Measurements from ENCODE around the gene SMARCC2. TPM values are rescaled to one million over a fixed set of nuclear protein-coding genes. Genes with fewer than 3 reads are reported as not detected.

The SMARCC2 gene
- total and polyA plus RNA-seq, 2 of the 13 experiments (the other 11 are each of a cell fraction or from before 2014, with no cell fraction given), result 21.3 to 24.1 TPM

DNA sequence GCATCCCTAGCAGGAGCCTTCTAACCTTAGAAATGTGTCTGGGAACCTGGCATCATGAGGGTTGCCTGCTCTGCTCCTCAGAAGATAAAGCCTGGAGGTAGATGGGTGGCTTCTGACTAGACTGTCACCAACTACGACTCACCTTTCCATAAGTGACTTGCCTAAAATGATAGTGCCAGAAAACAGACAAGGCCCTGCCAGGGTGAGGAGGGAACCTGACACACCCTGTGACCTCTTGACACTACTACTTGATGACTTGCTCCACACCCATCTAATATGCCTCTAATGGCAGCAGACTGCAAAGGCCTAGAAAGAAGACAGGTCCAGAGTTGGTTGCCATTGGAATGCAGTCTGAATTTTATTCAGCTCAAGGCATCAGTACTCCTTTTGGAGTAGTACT lies 23.1 kb upstream of the SMARCC2 start (continued):
- TF ChIP-seq SMYD3 (CRISPR knock-in tag; IDR thresholded peaks at IDR 0.05), result no peak
- TF ChIP-seq, protein P1, sequence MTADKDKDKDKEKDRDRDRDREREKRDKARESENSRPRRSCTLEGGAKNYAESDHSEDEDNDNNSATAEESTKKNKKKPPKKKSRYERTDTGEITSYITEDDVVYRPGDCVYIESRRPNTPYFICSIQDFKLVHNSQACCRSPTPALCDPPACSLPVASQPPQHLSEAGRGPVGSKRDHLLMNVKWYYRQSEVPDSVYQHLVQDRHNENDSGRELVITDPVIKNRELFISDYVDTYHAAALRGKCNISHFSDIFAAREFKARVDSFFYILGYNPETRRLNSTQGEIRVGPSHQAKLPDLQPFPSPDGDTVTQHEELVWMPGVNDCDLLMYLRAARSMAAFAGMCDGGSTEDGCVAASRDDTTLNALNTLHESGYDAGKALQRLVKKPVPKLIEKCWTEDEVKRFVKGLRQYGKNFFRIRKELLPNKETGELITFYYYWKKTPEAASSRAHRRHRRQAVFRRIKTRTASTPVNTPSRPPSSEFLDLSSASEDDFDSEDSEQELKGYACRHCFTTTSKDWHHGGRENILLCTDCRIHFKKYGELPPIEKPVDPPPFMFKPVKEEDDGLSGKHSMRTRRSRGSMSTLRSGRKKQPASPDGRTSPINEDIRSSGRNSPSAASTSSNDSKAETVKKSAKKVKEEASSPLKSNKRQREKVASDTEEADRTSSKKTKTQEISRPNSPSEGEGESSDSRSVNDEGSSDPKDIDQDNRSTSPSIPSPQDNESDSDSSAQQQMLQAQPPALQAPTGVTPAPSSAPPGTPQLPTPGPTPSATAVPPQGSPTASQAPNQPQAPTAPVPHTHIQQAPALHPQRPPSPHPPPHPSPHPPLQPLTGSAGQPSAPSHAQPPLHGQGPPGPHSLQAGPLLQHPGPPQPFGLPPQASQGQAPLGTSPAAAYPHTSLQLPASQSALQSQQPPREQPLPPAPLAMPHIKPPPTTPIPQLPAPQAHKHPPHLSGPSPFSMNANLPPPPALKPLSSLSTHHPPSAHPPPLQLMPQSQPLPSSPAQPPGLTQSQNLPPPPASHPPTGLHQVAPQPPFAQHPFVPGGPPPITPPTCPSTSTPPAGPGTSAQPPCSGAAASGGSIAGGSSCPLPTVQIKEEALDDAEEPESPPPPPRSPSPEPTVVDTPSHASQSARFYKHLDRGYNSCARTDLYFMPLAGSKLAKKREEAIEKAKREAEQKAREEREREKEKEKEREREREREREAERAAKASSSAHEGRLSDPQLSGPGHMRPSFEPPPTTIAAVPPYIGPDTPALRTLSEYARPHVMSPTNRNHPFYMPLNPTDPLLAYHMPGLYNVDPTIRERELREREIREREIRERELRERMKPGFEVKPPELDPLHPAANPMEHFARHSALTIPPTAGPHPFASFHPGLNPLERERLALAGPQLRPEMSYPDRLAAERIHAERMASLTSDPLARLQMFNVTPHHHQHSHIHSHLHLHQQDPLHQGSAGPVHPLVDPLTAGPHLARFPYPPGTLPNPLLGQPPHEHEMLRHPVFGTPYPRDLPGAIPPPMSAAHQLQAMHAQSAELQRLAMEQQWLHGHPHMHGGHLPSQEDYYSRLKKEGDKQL (CRISPR knock-in tag; IDR thresholded peaks at IDR 0.05; ENCODE audit: low read depth), result no peak
- TF ChIP-seq, protein P2, sequence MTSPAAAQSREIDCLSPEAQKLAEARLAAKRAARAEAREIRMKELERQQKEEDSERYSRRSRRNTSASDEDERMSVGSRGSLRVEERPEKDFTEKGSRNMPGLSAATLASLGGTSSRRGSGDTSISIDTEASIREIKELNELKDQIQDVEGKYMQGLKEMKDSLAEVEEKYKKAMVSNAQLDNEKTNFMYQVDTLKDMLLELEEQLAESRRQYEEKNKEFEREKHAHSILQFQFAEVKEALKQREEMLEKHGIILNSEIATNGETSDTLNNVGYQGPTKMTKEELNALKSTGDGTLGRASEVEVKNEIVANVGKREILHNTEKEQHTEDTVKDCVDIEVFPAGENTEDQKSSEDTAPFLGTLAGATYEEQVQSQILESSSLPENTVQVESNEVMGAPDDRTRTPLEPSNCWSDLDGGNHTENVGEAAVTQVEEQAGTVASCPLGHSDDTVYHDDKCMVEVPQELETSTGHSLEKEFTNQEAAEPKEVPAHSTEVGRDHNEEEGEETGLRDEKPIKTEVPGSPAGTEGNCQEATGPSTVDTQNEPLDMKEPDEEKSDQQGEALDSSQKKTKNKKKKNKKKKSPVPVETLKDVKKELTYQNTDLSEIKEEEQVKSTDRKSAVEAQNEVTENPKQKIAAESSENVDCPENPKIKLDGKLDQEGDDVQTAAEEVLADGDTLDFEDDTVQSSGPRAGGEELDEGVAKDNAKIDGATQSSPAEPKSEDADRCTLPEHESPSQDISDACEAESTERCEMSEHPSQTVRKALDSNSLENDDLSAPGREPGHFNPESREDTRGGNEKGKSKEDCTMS (CRISPR knock-in tag; conservative IDR thresholded peaks at IDR 0.05), result no peak

DNA sequence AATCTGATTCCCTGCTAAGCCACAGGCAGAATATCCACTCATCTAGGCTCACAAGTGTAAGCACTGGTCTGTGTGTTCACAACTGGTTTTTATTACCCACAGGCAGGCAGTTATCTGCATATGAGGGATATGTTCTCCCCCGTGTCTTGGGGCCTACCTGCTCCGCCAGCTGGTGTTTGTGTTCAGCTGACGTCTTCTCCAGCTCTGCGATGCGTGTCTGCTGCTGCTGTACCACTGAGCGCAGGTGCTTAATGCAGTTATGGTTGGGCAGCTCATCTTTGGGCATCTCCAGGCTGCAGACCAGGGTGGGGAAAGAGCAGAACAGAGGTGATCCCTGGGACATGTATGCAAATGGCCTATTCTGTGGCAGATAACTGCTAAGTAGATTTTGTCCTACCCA lies 18.7 kb upstream of the SMARCC2 start:
- DNase-seq (ENCODE audit: low spot score), result no peak
- WGBS (ENCODE audit: low lambda C conversion rate), result 100% methylated on average over 5 of the region's 6 CpGs
- Histone ChIP-seq H3K4me2 (ENCODE audit: low read depth, low read length) (no peak overlapping the region), H3K27me3 (ENCODE audit: control insufficient read depth in 1 of 2, insufficient read depth in 2 of 2, low read length in 2 of 2) (no peaks in the 10 kb centered on the region), H3K4me3 (replicated peaks in 1 of 3; ENCODE audit: insufficient read depth in 1 of 3, low read depth in 2 of 3, low read length in 3 of 3) (no peak overlapping the region), H4K20me1 (ENCODE audit: insufficient read depth, low read length) (no peaks in the 10 kb centered on the region), H3K9ac (ENCODE audit: insufficient read depth, low read depth, low read length) (no peak overlapping the region), H2AFZ (ENCODE audit: low read length) (no peak overlapping the region), H3K27ac (ENCODE audit: extremely low read length, insufficient read depth, low read length) (no peak overlapping the region), H3K9me3 (ENCODE audit: low read length) (no peaks in the 10 kb centered on the region), H3K4me1 (ENCODE audit: insufficient read depth, low read length) (no peaks in the 10 kb centered on the region), H3K79me2 (ENCODE audit: insufficient read depth, low read length) (no peaks in the 10 kb centered on the region), H3K36me3 (replicated peaks in 1 of 2; ENCODE audit: control insufficient read depth in 1 of 2, insufficient read depth in 2 of 2, low read length in 2 of 2) (peaks cover 25 to 64% of the 10 kb centered on the region in 2 experiments)
- ATAC-seq, result no peak
- intact Hi-C loops (cut with micrococcal nuclease; ENCODE audit: unreplicated experiment), result no loop called here
- CTCF ChIA-PET (ENCODE audit: low intra/inter-chr PET ratio, low total read pairs), result interaction anchor here (0.8 kb wide), 1 partner anchor 15 kb away, joined by 4 read pairs; no protein-coding TSS in a partner anchor
- POLR2A ChIA-PET, result interaction anchor here (1.9 to 3.6 kb wide), 2 partner anchors 14 to 23 kb away, joined by 8 to 34 read pairs; partner anchors contain the start of gene RNF41
- BruUV-seq (replicated peaks), result no TSS peak
- FAIRE-seq, result no peak
- in situ Hi-C loops (cut with HindIII; ENCODE audit: extremely low pct_ligation_motif_present, low pct_unique_long_range_greater_than_20kb), result no loop called here
- TF ChIP-seq ZNF792 (CRISPR knock-in tag; IDR thresholded peaks at IDR 0.05) (no peak), XRCC5 (optimal IDR thresholded peaks at IDR 0.05; ENCODE audit: low read length) (no peak), ZBTB8A (CRISPR knock-in tag; IDR thresholded peaks at IDR 0.05; ENCODE audit: borderline replicate concordance, low read depth) (no peak), CEBPB (IDR thresholded peaks at IDR 0.05; ENCODE audit: borderline replicate concordance, low read depth, low read length) (no peak), ZNF251 (CRISPR knock-in tag; IDR thresholded peaks at IDR 0.05) (no peak), ZNF761 (CRISPR knock-in tag; conservative IDR thresholded peaks at IDR 0.05) (no peak), MED8 (CRISPR knock-in tag; IDR thresholded peaks at IDR 0.05; ENCODE audit: insufficient replicate concordance) (no peak), MLLT10 (CRISPR knock-in tag; IDR thresholded peaks at IDR 0.05) (no peak)
- TF ChIP-seq, protein P3, sequence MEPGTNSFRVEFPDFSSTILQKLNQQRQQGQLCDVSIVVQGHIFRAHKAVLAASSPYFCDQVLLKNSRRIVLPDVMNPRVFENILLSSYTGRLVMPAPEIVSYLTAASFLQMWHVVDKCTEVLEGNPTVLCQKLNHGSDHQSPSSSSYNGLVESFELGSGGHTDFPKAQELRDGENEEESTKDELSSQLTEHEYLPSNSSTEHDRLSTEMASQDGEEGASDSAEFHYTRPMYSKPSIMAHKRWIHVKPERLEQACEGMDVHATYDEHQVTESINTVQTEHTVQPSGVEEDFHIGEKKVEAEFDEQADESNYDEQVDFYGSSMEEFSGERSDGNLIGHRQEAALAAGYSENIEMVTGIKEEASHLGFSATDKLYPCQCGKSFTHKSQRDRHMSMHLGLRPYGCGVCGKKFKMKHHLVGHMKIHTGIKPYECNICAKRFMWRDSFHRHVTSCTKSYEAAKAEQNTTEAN (CRISPR knock-in tag; conservative IDR thresholded peaks at IDR 0.05), result no peak
- TF ChIP-seq, protein P4, sequence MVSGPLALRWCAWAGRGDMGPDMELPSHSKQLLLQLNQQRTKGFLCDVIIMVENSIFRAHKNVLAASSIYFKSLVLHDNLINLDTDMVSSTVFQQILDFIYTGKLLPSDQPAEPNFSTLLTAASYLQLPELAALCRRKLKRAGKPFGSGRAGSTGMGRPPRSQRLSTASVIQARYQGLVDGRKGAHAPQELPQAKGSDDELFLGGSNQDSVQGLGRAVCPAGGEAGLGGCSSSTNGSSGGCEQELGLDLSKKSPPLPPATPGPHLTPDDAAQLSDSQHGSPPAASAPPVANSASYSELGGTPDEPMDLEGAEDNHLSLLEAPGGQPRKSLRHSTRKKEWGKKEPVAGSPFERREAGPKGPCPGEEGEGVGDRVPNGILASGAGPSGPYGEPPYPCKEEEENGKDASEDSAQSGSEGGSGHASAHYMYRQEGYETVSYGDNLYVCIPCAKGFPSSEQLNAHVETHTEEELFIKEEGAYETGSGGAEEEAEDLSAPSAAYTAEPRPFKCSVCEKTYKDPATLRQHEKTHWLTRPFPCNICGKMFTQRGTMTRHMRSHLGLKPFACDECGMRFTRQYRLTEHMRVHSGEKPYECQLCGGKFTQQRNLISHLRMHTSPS (CRISPR knock-in tag; IDR thresholded peaks at IDR 0.05; ENCODE audit: low read depth), result no peak
